ENCODE measurements around the gene CSF3. TPM values are rescaled to one million over a fixed set of nuclear protein-coding genes. Genes with fewer than 3 reads are reported as not detected.

CSF3 gene
- total and polyA plus RNA-seq, 3 donors from 2014 or later = 0.80 to 3.6 (median 2.4) TPM

DNA sequence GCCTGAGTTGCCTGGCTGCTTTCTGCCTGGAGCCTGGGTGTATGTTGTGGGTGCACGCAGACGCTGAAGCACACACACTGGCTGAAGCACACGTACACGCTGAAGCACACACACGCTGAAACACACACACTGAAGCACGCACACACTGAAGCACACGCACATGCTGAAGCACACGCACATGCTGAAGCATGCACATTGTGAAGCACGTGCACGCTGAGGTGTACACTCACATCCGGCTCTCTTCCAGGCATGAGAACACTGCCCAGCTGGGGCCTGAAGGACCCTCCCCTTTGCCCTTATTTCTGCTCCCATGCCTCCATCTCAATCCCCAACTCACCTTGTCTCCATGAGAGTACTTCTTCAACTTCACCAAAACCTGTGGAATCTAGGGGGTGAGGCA, 16.5 kb downstream of the CSF3 start:
- WGBS, 2 donors = 93 to 94% methylated on average over 11 of the region's 11 CpGs
- DNase-seq = no peak
- Histone ChIP-seq H3K27ac (no peak overlapping the region), H3K4me3 (no peak overlapping the region), H3K27me3 (no peaks in the 10 kb centered on the region), H3K9me3 (no peaks in the 10 kb centered on the region), H3K4me1 (peaks cover 3% of the 10 kb centered on the region), H3K36me3 (ENCODE audit: low read depth, missing control alignments) (no peaks in the 10 kb centered on the region)
- no peak for TF ChIP-seq POLR2A (IDR thresholded peaks at IDR 0.05)
- TF ChIP-seq, protein P1, sequence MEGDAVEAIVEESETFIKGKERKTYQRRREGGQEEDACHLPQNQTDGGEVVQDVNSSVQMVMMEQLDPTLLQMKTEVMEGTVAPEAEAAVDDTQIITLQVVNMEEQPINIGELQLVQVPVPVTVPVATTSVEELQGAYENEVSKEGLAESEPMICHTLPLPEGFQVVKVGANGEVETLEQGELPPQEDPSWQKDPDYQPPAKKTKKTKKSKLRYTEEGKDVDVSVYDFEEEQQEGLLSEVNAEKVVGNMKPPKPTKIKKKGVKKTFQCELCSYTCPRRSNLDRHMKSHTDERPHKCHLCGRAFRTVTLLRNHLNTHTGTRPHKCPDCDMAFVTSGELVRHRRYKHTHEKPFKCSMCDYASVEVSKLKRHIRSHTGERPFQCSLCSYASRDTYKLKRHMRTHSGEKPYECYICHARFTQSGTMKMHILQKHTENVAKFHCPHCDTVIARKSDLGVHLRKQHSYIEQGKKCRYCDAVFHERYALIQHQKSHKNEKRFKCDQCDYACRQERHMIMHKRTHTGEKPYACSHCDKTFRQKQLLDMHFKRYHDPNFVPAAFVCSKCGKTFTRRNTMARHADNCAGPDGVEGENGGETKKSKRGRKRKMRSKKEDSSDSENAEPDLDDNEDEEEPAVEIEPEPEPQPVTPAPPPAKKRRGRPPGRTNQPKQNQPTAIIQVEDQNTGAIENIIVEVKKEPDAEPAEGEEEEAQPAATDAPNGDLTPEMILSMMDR (IDR thresholded peaks at IDR 0.05) = no peak
- intact Hi-C loops (cut with DNase I; ENCODE audit: low total_unique reads) = no loop called here

DNA sequence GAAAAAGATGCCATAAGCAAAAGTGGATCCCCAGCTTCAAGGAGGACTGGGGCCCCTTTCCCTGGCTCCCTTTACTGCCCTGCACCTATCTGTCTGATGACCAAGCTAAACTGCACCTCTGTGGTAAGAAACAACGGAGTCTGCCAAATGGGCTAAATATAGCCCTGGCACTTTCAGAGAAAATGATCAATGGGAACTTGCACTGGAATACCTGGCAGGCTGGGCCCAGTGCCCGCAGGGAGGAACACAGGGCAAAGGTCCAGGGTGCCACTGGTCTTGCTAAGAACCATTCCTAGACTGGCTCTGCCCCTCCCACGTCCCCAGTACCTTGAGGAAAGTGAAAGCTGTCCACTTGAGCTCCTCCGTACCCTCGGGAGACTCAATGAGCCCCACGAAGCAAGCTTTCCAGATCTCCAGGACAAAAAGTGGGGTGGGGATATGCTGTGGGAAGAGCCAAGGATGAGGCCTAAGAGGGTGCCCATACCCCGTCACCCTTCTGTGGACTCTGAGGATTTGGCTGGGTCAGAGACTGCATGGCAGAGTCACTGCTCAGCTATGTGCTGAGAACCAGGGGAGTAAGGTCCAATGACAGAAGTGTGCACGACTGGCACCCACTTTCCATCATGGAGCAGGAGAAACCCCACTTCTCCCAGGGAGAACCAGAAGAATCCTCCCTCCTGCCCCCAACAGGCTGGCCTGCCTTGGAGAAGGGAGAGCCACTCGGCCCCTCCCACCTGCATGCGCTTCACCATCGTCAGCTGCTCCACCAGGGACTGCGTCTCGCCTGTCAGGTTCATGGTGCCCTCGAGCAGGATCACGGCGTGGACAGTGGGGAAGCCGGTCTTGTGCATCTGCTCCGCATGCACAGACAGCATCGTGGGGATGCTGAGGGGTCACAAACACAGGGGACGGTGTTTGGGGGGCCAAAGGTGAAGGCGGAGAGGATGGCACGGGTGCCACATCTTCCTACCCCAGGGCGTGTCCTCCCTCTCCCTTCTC, 17.4 kb downstream of the CSF3 start:
- intact Hi-C loops (cut with DNase I; ENCODE audit: low total_unique reads) = no loop called here
- Histone ChIP-seq H3K27me3 (no peaks in the 10 kb centered on the region), H3K4me3 (no peak overlapping the region), H3K9me3 (no peaks in the 10 kb centered on the region), H3K36me3 (ENCODE audit: low read depth, missing control alignments) (no peaks in the 10 kb centered on the region), H3K27ac (no peak overlapping the region), H3K4me1 (no peaks in the 10 kb centered on the region)
- TF ChIP-seq POLR2A (IDR thresholded peaks at IDR 0.05) = no peak
- no peak for DNase-seq
- WGBS, 2 donors = 91 to 92% methylated on average over 16 to 23 of the region's 23 CpGs

DNA sequence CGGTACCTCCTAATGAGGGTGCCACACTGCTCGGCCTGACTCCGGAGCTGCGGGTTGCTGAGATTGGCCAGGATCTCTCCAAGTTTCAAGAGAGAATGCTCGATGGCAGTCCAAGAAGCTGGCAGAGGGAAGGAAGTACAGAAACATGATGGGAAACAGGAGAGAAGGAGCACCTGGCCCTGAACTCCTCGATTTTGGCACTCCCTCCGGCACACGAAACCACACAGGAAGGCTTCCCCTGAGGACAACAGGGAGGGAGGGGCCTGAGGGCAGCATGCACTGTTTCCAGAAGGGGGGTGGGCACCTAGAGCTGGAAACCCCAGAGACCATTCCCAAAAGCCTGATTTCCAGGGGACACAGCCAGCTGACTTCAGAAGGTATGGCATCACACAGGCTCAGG, 18.1 kb downstream of the CSF3 start:
- Histone ChIP-seq H3K27ac (no peak overlapping the region), H3K4me3 (no peak overlapping the region), H3K27me3 (no peaks in the 10 kb centered on the region), H3K36me3 (ENCODE audit: low read depth, missing control alignments) (no peaks in the 10 kb centered on the region), H3K4me1 (no peaks in the 10 kb centered on the region), H3K9me3 (no peaks in the 10 kb centered on the region)
- intact Hi-C loops (cut with DNase I; ENCODE audit: low total_unique reads) = no loop called here
- no peak for TF ChIP-seq POLR2A (IDR thresholded peaks at IDR 0.05)
- TF ChIP-seq, protein P1 (IDR thresholded peaks at IDR 0.05) = no peak
- WGBS, 2 donors = 75 to 81% methylated on average over 8 of the region's 8 CpGs
- no peak for DNase-seq

GRCh38 chr17:40034426-40035161, 19.4 kb downstream of the CSF3 start:
- Histone ChIP-seq H3K27ac (no peak overlapping the region), H3K4me3 (no peak overlapping the region), H3K9me3 (no peaks in the 10 kb centered on the region), H3K27me3 (no peaks in the 10 kb centered on the region), H3K4me1 (no peaks in the 10 kb centered on the region), H3K36me3 (ENCODE audit: low read depth, missing control alignments) (no peaks in the 10 kb centered on the region)
- TF ChIP-seq, protein P1 (IDR thresholded peaks at IDR 0.05) = no peak
- TF ChIP-seq POLR2A (IDR thresholded peaks at IDR 0.05) = no peak
- no peak for DNase-seq
- WGBS, 2 donors = 61 to 68% methylated on average over 7 to 8 of the region's 8 CpGs
- intact Hi-C loops (cut with DNase I; ENCODE audit: low total_unique reads) = no loop called here

DNA sequence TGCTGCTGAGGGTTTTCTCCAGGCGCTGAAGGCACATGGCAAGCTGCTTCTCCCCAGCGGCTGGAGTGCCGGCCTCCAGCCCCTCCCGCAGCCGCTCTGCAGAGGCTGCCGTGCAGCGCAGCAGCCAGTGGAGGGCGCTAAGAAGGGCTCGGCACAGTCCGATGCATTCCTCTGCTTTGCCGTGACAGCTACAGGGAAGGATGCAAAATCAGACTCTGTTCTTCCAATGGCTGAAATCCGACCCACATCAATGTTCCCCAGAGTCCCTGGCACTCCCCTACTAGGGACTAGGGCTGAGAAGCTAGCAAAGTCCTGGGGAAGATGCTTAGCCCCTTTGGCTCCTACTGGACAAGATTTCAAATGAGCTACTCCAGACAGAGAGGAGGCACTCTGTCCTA, 19.9 kb downstream of the CSF3 start:
- Histone ChIP-seq H3K4me3 (no peak overlapping the region), H3K27ac (no peak overlapping the region), H3K9me3 (no peaks in the 10 kb centered on the region), H3K4me1 (no peaks in the 10 kb centered on the region), H3K27me3 (no peaks in the 10 kb centered on the region), H3K36me3 (ENCODE audit: low read depth, missing control alignments) (no peaks in the 10 kb centered on the region)
- intact Hi-C loops (cut with DNase I; ENCODE audit: low total_unique reads) = no loop called here
- TF ChIP-seq, protein P1 (IDR thresholded peaks at IDR 0.05) = peak in 2 of 3 experiments; percentile 45 to 52
- no peak for TF ChIP-seq POLR2A (IDR thresholded peaks at IDR 0.05)
- peak; percentile 60 for DNase-seq
- WGBS, 2 donors = 20 to 40% methylated on average over 1 to 12 of the region's 12 CpGs

All from testis (tissue), 3 donors.